Activated CD4-positive, alpha-beta memory T cell treated with anti-CD3 and anti-CD28 coated beads for 36 hours (primary cell): ENCODE measurements around the gene CDH24. TPM values are rescaled to one million over a fixed set of nuclear protein-coding genes. Genes with fewer than 3 reads are reported as not detected.
"Not testable (repeated sequence)": the region's sequence is repeated elsewhere in the genome, so short reads cannot be mapped to it uniquely, and the experiment has no call there.

Experiments
- CTCF ChIA-PET: fragments of 350-600 bp; sonication (Branson Sonifier 250); formaldehyde crosslinking; loops from one replicate; lab custom pipeline; 2021; ENCODE audit warnings: antibody characterized with exemption, inconsistent platforms; lab: Charles Lee
- POLR2A ChIA-PET: fragments of 350-600 bp; sonication (Branson Sonifier 250); formaldehyde crosslinking; loops from one replicate; lab custom pipeline; 2021; ENCODE audit warnings: antibody characterized with exemption; lab: Charles Lee
- DNase-seq: peaks from one replicate; pipeline ENCODE4 v3.0.0-alpha.2; 2020
- H3K27ac Mint-ChIP-seq: one replicate; pipeline ENCODE4 v1.8.0; 2021; ENCODE audit warnings: mixed read lengths
- H3K27me3 Mint-ChIP-seq: one replicate; pipeline ENCODE4 v1.8.0; 2021; ENCODE audit warnings: mixed read lengths
- H3K36me3 Mint-ChIP-seq: one replicate; pipeline ENCODE4 v1.8.0; 2021; ENCODE audit warnings: mixed read lengths
- H3K4me1 Mint-ChIP-seq: one replicate; pipeline ENCODE4 v1.8.0; 2021; ENCODE audit warnings: low read depth, mixed read lengths
- H3K4me3 Mint-ChIP-seq: one replicate; pipeline ENCODE4 v1.8.0; 2021; ENCODE audit warnings: mild to moderate bottlenecking, mixed read lengths
- H3K9me3 Mint-ChIP-seq: one replicate; pipeline ENCODE4 v1.8.0; 2021; ENCODE audit warnings: mixed read lengths
- intact Hi-C: fragments of 100-400 bp; cut with micrococcal nuclease; formaldehyde crosslinking; loops from one replicate; pipeline ENCODE4 v1.15.1; 2023
- total RNA-seq, 2 experiments: library from RNA; stranded (reverse); gene quantifications; one replicate each; pipeline ENCODE4 v1.2.3, GENCODE V29; 2021

CDH24 gene
- total RNA-seq, 2 experiments from 2014 or later = 1.00 to 1.1 TPM

DNA sequence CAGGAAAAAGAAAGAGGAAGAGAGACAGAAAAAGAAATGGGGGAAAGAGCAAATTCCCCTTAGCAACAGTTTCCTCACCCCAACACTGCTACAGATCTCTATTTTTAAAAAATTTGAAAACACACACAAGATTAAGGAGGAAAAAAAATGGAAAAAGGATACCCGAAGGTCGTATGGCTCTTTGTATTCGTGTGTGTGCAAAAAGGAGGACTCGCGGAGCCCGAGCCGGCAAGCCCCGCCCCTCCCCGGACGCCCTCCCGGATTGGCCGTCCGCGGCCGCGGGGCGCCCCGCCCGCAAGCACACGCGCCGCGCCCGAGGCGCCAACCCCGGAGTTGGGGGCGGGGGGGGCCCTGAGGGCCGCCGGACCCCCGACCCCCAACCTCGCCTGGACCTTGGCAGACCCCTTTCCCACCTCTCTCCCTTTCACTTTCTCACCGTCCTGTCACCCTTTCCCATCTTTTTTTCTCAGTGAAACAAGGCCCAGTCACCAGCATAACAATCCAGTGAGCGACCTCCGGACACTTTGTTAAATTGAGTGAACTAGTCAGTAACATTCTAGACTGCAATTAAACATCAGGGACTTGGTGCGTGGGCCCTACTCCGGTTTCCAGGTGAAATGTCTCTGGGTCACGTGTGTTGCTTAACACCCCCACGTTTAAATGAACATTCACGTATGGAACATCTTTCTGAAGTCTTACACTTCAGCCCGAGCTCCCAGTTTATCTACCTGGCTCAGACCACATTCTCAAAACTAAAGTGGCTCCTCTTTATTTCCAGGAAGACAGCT is 47.2 kb downstream of the CDH24 start, which contains the start of gene C14orf93:
Gene C14orf93 (minus strand): TSS at position 205 of the 788 bp plus-strand sequence. CDS start 11,120 bp downstream, outside the sequence.
- Mint-ChIP-seq H3K27ac (peak within 1 kb of the TSS; percentile 94), H3K9me3 (no peaks in the 10 kb centered on the region), H3K27me3 (no peaks in the 10 kb centered on the region), H3K4me1 (peaks cover 30% of the 10 kb centered on the region), H3K4me3 (peak within 1 kb of the TSS; percentile 92), H3K36me3 (peaks cover 2% of the 10 kb centered on the region)
- peak; percentile 88 for DNase-seq
- ChIA-PET POLR2A (interaction anchor here (0.5 to 1.2 kb wide), 4 partner anchors 15 to 81 kb away, joined by 3 to 4 read pairs (median 3); partner anchors contain the start of gene PRMT5), CTCF (interaction anchor here (0.9 to 5.4 kb wide), 2 partner anchors 16 to 24 kb away, joined by 3 to 28 read pairs; no protein-coding TSS in a partner anchor)
- intact Hi-C loops = loop anchor here (2.0 kb wide), 1 partner anchor 15 kb away; no protein-coding TSS in a partner anchor

DNA sequence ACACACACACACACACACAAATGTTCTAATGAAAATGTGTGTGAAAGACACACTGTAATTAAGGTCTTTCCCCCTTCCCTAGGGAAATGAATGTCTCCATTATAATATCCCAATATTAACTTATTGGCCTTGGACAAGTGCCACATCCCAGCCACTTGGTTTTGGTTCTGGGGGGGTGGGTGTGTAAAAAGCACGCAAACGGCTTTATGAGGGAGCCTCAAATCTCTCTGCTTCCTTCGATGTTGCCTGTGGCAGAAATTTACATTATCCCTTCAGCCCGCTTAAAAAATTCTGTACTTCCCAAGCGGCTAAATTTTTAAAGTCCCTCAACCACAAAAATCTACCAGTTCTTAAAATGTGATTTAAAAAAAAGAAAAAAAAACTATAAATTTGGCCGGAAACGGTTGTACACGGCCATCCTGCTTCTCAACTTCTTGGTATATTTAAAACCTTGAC is 47.8 kb downstream of the CDH24 start:
- Mint-ChIP-seq H3K27me3 (no peaks in the 10 kb centered on the region), H3K36me3 (peaks cover 2% of the 10 kb centered on the region), H3K4me3 (peak overlapping the region; percentile 92), H3K27ac (peak overlapping the region; percentile 93), H3K9me3 (no peaks in the 10 kb centered on the region), H3K4me1 (peaks cover 33% of the 10 kb centered on the region)
- ChIA-PET CTCF (interaction anchor here (1.3 to 4.1 kb wide), 3 partner anchors 22 to 47 kb away, joined by 3 to 68 read pairs (median 61); partner anchors contain the start of genes AJUBA and CDH24), POLR2A (no interaction called here)
- intact Hi-C loops = no loop called here
- DNase-seq = no peak

DNA sequence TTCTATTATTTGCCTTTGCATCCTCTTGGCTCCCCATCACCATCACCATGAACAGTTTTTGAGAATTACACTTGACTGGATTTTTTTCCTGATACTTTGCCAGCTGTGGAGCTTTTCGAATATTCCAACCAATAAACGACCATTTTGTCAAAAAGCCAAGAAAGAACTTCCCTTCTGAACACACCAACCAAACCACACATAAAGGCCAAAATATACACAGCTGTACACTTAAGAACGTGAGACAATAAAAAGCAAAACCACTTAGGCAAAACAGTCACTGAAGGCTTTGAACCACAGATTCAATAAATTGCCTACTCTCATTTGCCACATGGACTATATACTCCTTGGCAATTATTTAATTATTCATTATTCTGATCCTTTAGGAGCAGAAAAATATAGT is 48.5 kb downstream of the CDH24 start:
- peaks cover 2% of the 10 kb centered on the region for H3K36me3 Mint-ChIP-seq
- ChIA-PET CTCF (interaction anchor here (0.9 to 4.1 kb wide), 7 partner anchors 22 to 1105 kb away, joined by 3 to 68 read pairs (median 14); partner anchors contain the start of genes AJUBA, CDH24, DCAF11 and PRMT5), POLR2A (no interaction called here)
- H3K27me3 Mint-ChIP-seq = no peaks in the 10 kb centered on the region
- no peaks in the 10 kb centered on the region for H3K9me3 Mint-ChIP-seq
- intact Hi-C loops = no loop called here
- no peak for DNase-seq
- peak overlapping the region; percentile 92 for H3K4me3 Mint-ChIP-seq
- H3K27ac Mint-ChIP-seq = peak overlapping the region; percentile 66
- peaks cover 33% of the 10 kb centered on the region for H3K4me1 Mint-ChIP-seq

DNA sequence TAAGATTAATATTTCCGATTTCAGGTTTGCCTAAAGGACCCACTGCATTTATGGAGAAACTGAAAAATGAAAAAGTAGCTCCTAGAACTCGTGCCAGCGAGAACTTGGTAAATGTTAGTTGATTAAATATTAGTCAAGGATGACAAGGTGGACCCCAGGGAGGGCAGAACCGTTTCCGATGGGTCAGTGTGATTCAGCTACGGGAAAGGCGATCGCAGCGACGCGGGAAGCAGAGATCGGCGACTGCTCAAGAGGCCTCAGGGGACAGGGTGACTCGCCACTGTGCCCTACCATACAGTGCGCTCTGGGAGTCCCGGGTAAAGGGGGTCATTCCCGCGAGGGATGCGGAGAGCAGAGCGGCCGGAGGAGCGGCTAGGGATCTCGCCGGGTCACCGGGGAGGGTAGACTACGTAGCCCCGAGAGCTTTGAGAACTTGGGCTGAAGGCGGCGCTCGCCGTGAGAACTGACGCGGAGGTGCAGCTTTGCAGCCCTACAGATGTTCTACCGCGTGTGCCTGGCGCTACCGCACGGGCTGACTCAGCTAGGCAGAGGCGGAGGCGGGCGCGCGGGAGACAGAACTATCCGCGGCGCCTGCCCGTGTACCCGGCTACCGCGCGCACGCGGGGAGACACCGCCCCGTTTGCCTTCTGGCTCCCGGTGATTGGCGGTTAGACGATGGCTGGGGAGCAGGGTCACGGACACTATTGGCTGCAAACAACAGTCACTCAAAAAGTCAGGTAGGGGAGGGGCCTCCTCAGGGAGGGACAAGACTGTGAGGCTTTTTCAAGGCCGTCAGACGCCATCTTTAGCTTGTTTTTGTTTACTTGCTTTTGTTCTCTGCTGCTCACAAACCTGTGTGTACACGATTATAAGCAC is 50.5 kb downstream of the CDH24 start:
- CTCF ChIA-PET = interaction anchor here (0.6 to 4.1 kb wide), 30 partner anchors 8 to 446 kb away, joined by 3 to 68 read pairs (median 4); partner anchors contain the start of genes ABHD4, AJUBA, CDH24 and PRMT5
- H3K27me3 Mint-ChIP-seq = no peaks in the 10 kb centered on the region
- peak overlapping the region; percentile 94 for H3K4me3 Mint-ChIP-seq
- peaks cover 33% of the 10 kb centered on the region for H3K4me1 Mint-ChIP-seq
- intact Hi-C loops = loop anchor here (1.0 kb wide), 5 partner anchors 22 to 89 kb away; partner anchors contain the start of genes ACIN1, C14orf119 and PRMT5
- H3K36me3 Mint-ChIP-seq = peaks cover 2% of the 10 kb centered on the region
- H3K9me3 Mint-ChIP-seq = no peaks in the 10 kb centered on the region
- POLR2A ChIA-PET = interaction anchor here (0.5 to 2.5 kb wide), 20 partner anchors 8 to 321 kb away, joined by 3 to 37 read pairs (median 3); partner anchors contain the start of genes ACIN1, AJUBA, C14orf119 and HAUS4
- DNase-seq = peak; percentile 99
- peak overlapping the region; percentile 96 for H3K27ac Mint-ChIP-seq

DNA sequence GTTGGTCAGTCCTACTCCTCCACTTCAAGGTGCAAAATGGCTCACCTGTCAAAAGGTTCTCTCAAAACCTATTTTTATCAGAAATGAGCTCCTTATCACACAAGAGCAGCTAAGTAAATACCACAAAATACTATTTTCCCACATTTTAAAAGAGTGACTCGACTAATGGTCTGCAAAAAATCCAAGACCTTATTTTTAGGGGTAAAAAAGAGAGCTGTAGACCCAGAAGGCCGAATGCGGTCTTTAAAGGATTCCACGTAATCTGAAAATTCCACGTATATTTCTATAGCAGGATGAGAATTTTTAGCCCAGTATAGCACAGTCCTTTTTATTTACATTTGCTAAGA is 51.2 kb downstream of the CDH24 start:
- DNase-seq = no peak
- intact Hi-C loops = no loop called here
- H3K27me3 Mint-ChIP-seq = no peaks in the 10 kb centered on the region
- CTCF ChIA-PET = interaction anchor here (0.6 to 4.1 kb wide), 19 partner anchors 10 to 446 kb away, joined by 3 to 68 read pairs (median 7); partner anchors contain the start of genes AJUBA, CDH24 and PRMT5
- peak overlapping the region; percentile 94 for H3K4me3 Mint-ChIP-seq
- H3K27ac Mint-ChIP-seq = peak overlapping the region; percentile 96
- peaks cover 33% of the 10 kb centered on the region for H3K4me1 Mint-ChIP-seq
- POLR2A ChIA-PET = interaction anchor here (0.8 to 2.5 kb wide), 14 partner anchors 10 to 316 kb away, joined by 3 to 37 read pairs (median 4); partner anchors contain the start of genes ACIN1, C14orf119, HAUS4 and OXA1L
- no peaks in the 10 kb centered on the region for H3K9me3 Mint-ChIP-seq
- peaks cover 2% of the 10 kb centered on the region for H3K36me3 Mint-ChIP-seq

DNA sequence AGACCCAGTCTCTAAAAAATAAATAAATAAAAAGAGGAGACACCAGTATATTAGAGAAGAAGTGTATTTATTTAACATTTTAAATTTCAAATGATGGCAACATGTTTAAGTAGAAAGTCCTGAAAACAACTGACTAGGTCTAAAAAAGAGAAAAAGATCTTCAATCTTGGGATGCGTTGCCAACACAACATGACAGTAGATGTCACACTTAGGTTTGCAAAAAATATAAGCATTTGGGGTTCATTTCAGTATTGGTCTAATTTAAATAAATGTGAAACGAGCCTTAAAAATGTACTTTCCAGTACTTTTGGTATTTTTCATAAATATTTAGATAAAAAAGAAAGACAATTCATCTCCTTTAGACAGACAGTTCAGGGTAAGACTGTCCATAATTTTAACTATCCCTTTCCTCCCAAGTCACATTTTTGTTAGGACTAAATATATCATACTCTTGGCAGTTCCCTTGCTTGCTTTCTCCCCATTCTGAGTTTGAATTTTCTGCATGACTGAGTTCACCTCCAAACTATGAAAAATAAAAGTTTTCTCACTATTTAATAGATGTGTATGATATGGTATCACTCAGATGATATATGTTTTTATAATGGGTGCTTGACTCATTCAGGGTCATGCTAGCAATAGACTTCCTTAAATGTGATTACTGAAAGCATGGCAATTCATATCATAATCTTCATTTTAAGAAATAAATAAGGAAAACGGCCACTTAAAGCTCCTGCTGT is 51.7 kb downstream of the CDH24 start:
- ChIA-PET POLR2A (interaction anchor here (0.8 to 2.5 kb wide), 9 partner anchors 10 to 317 kb away, joined by 3 to 37 read pairs (median 5); partner anchors contain the start of genes HAUS4, OXA1L and PSMB5), CTCF (interaction anchor here (0.7 to 4.1 kb wide), 15 partner anchors 10 to 445 kb away, joined by 3 to 68 read pairs (median 9); partner anchors contain the start of genes AJUBA, CDH24 and PRMT5)
- peak overlapping the region; percentile 96 for H3K27ac Mint-ChIP-seq
- intact Hi-C loops = no loop called here
- H3K36me3 Mint-ChIP-seq = peaks cover 2% of the 10 kb centered on the region
- H3K4me3 Mint-ChIP-seq = peak overlapping the region; percentile 94
- no peaks in the 10 kb centered on the region for H3K27me3 Mint-ChIP-seq
- peaks cover 39% of the 10 kb centered on the region for H3K4me1 Mint-ChIP-seq
- DNase-seq = no peak
- no peaks in the 10 kb centered on the region for H3K9me3 Mint-ChIP-seq

DNA sequence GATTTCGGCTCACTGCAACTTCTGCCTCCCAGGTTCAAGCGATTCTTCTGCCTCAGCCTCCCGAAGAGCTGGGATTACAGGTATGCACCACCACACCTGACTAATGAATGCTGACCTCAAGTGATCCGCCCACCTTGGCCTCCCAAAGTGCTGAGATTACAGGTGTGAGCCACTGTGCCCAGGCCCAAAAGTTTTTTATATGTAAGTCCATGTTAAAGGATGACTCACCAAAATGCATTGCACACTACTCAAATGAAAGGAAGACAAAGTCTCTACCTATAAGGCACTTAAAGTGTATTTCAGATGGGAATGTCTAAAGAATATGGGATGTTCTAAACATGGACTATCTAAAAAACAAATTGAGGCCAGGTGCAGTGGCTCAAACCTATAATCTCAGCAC is 53.0 kb downstream of the CDH24 start:
- H3K27me3 Mint-ChIP-seq, intact Hi-C loops, DNase-seq, H3K27ac Mint-ChIP-seq, H3K9me3 Mint-ChIP-seq, POLR2A ChIA-PET, H3K36me3 Mint-ChIP-seq, H3K4me3 Mint-ChIP-seq: not testable (repeated sequence)
- H3K4me1 Mint-ChIP-seq = peaks cover 35% of the 10 kb centered on the region
- CTCF ChIA-PET = interaction anchor here (1.0 kb wide), 1 partner anchor 9 kb away, joined by 3 read pairs; no protein-coding TSS in a partner anchor

DNA sequence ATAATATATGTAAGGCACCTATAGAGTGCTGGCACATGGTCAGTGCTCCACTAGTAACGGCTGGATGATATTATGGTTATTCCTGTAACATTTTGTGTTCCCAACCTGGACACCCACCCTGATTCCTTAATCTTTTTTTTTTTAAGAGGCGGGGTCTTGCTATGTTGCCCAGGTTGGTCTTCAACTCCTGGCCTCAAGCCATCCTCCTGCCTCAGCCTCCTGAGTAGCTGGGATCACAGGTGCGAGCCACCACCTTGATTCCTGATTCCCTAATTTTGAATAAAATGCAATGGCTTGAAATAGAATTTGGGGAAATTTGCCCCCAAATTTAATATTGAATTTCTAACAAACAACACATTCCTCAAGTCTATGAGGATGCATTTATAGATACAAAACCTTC is 54.7 kb downstream of the CDH24 start:
- Mint-ChIP-seq H3K27ac (no peak overlapping the region), H3K36me3 (peaks cover 2% of the 10 kb centered on the region), H3K4me1 (peaks cover 24% of the 10 kb centered on the region), H3K4me3 (no peak overlapping the region), H3K9me3 (no peaks in the 10 kb centered on the region), H3K27me3 (no peaks in the 10 kb centered on the region)
- ChIA-PET POLR2A (interaction anchor here (0.6 to 0.9 kb wide), 2 partner anchors 15 kb away, joined by 4 to 5 read pairs; no protein-coding TSS in a partner anchor), CTCF (interaction anchor here (1.7 kb wide), 1 partner anchor 66 kb away, joined by 6 read pairs; no protein-coding TSS in a partner anchor)
- DNase-seq = no peak
- intact Hi-C loops = no loop called here

DNA sequence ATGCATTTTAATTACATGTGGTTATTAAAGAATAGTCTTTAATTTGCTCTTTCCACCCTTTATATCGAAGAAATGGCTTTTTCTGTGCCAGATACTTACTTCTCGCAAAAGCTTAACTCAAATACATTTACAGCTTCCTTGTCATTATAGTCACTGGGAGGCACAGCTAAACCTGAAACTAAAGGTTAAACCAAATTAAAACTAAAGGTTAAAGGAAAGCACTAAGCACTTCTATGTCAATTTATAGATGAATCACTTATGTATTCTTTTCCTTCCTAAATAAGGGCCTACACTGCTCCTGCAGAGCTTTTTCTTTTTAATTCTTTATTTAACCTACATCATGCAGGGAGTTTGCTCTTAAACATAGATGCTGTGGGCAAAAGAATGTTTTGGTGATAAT is 56.5 kb downstream of the CDH24 start:
- Mint-ChIP-seq H3K27me3 (no peaks in the 10 kb centered on the region), H3K4me1 (peaks cover 12% of the 10 kb centered on the region), H3K36me3 (no peaks in the 10 kb centered on the region), H3K9me3 (no peaks in the 10 kb centered on the region), H3K27ac (no peak overlapping the region), H3K4me3 (no peak overlapping the region)
- no peak for DNase-seq
- intact Hi-C loops = no loop called here
- ChIA-PET POLR2A (no interaction called here), CTCF (interaction anchor here (1.0 to 2.2 kb wide), 6 partner anchors 11 to 68 kb away, joined by 4 to 18 read pairs (median 5); partner anchors contain the start of genes AJUBA and CDH24)

DNA sequence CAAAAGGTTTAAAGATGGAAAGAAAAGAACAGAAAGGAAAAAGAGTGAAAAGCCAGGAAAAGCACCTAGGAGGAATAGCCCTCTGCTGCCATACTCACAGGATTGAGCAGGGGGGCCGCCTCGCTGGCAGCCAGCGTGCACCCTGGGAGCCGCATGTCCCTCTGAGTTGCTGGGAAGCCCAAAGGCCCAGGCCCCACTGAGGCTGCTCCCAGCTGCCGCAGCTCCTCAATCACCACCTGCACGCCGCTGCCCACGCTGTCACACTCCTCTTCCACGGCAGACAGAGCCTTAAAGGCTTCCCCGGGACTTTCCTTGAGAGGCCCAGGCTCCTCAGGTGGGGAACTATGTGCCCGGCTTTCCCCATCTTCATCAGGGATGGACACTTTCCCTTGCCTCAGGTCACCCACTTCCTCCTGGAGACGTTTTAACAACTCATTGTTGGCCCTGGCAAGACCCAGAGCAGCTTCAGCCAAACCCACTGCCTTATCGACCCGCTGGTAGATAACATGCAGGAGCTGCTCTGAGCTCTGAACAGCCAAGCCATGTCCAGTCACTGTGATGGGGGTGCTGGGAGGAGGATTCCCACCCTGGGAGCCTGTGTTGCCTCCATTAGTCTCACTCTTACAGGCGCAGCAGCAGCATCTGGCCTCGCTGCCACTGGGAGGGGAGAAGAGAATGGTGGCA is 58.8 kb downstream of the CDH24 start:
- H3K36me3 Mint-ChIP-seq = no peaks in the 10 kb centered on the region
- intact Hi-C loops = no loop called here
- H3K27ac Mint-ChIP-seq = no peak overlapping the region
- POLR2A ChIA-PET = no interaction called here
- H3K27me3 Mint-ChIP-seq = no peaks in the 10 kb centered on the region
- H3K4me1 Mint-ChIP-seq = peaks cover 9% of the 10 kb centered on the region
- no peak overlapping the region for H3K4me3 Mint-ChIP-seq
- no peaks in the 10 kb centered on the region for H3K9me3 Mint-ChIP-seq
- CTCF ChIA-PET = interaction anchor here (1.0 to 18.3 kb wide), 4 partner anchors 9 to 62 kb away, joined by 3 to 839 read pairs (median 17); partner anchors contain the start of genes AJUBA and CDH24
- DNase-seq = no peak
